Epithelial cell of proximal tubule (primary cell): Measurements from ENCODE around the gene MICALL1. TPM values are rescaled to one million over a fixed set of nuclear protein-coding genes. Genes with fewer than 3 reads are reported as not detected.
"Not testable (repeated sequence)": the region's sequence is repeated elsewhere in the genome, so short reads cannot be mapped to it uniquely, and the experiment has no call there.

Source experiments
- DNase-seq: peaks from one replicate; pipeline ENCODE4 v3.0.0-alpha.2; 2011; ENCODE audit warnings: low read depth
- H3K4me3 ChIP-seq: 2 replicates; pipeline ENCODE4 v1.5.1; 2011; ENCODE audit warnings: low read depth, mild to moderate bottlenecking, low read length
- total RNA-seq: library from RNA; depleted of rRNA; stranded (reverse); fragments of >200 nt; gene quantifications from 2 replicates; pipeline ENCODE4 v1.2.3, GENCODE V29; 2015
- TF ChIP-seq, protein P1 (sequence below): conservative IDR thresholded peaks from 2 replicates; pipeline ENCODE4 v1.5.1; 2012; ENCODE audit warnings: low read depth, mild to moderate bottlenecking, low read length

Gene MICALL1
- total RNA-seq, 1 donor from 2014 or later = 74.8 TPM

DNA sequence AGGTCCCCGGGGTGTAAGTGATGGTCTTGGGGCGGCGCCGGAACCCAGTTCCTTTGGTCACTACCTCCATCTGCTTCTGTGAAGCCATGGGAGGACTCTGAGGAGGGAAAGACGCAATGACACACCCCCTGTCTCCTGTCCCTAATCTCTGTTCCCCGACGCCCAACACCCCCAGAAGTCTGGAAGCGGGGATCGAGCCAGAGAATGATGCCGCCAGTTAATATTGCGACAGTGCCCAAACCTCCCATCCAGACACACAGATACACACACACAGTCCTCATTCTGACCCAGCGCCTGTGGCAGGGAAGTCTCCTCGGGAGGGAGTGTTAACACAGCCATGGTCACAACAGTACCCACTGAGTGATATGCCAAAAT lies 47.0 kb downstream of the MICALL1 start:
- peak overlapping the region; percentile 77 for H3K4me3 ChIP-seq
- TF ChIP-seq, protein P1, sequence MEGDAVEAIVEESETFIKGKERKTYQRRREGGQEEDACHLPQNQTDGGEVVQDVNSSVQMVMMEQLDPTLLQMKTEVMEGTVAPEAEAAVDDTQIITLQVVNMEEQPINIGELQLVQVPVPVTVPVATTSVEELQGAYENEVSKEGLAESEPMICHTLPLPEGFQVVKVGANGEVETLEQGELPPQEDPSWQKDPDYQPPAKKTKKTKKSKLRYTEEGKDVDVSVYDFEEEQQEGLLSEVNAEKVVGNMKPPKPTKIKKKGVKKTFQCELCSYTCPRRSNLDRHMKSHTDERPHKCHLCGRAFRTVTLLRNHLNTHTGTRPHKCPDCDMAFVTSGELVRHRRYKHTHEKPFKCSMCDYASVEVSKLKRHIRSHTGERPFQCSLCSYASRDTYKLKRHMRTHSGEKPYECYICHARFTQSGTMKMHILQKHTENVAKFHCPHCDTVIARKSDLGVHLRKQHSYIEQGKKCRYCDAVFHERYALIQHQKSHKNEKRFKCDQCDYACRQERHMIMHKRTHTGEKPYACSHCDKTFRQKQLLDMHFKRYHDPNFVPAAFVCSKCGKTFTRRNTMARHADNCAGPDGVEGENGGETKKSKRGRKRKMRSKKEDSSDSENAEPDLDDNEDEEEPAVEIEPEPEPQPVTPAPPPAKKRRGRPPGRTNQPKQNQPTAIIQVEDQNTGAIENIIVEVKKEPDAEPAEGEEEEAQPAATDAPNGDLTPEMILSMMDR = no peak
- DNase-seq = no peak

DNA sequence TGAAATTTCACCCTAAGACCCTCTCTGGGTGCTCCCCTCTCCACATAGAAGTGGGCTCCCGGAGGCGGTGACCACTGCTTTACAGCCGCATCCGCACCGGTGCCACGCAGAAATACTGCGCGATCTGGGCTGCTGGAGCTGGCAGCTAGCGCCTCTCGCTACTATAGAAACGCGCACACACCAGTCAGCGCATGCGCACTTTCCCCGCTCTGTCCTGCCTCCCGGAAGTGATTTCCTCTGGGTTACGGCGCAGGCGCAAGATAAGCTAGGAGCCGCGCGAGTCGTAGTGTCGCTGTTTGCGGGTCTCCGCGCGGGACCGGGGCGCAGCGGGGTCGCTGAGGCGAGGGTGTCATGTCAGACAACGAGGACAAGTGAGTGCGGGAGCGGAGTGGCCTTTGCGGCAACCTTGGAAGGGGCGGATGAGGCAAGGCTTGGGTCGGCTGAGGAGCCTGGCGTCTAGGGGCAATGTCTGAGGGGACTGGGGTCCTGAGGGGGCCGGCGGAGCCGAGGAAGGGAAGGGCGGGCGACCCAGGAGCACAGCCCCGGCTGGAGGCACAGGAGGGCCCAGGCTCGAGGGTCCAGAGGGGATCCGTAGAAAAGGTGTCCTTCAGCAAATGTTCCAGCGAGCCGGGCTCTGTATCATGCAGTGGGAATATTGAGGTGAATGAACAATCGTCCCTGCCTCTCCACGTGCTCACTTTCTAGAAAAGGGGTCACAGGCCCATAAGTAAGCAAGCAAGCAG lies 47.5 kb downstream of the MICALL1 start, which contains the start of the genes C22orf23 and POLR2F:
Gene C22orf23 (minus strand): TSS at position 165 of the 743 bp plus-strand sequence. CDS start 452 bp downstream, outside the sequence.
Gene POLR2F (plus strand): TSS at position 263 of the 743 bp plus-strand sequence. CDS start 89 bp downstream, at position 352.
- TF ChIP-seq, protein P1 = no peak
- peak within 1 kb of the TSS; percentile 77 for H3K4me3 ChIP-seq
- peak; percentile 39 for DNase-seq

DNA sequence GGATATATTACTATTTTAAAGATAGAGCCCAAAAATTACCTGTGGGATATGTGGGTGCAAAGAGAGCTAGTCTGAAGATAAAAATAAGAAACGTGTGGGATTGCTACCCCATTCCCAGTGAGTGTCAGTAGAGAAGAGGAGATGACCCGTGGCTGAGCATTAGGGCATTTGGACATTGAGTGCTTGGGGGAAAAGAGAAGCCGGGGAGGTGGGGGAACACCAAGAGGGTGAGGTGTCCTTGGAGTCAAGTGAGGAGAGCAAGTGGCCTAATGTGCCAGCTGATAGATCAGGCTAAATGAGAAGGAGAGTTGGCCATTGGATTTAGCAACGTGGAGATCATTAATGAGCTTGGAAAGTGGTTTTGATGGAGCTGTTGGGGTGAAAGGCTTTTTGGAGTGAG lies 48.6 kb downstream of the MICALL1 start:
- H3K4me3 ChIP-seq = peak overlapping the region; percentile 77

DNA sequence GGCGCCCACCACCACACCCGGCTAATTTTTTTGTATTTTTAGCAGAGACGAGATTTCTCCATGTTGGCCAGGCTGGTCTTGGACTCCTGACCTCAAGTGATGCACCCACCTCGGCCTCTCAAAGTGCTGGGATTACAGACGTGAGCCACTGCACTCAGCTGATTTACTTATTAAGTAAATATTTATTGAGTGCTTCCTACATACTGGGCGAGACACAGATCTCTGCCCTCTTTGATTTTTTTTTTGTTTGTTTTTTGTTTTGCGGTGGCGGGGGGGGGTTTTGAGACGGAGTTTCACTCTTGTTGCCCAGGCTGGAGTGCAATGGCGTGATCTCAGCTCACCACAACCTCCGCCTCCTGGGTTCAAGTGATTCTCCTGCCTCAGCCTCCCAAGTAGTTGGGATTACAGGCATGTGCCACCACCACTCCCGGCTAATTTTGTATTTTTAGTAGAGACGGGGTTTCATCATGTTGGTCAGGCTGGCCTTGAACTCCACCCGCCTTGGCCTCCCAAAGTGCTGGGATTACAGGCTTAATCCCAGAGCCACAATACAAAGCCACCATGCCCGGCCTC lies 49.8 kb downstream of the MICALL1 start:
- DNase-seq, H3K4me3 ChIP-seq: not testable (repeated sequence)

More for the DNA sequence above, 48.6 kb downstream of the MICALL1 start:
- DNase-seq = no peak
- TF ChIP-seq, protein P1 = no peak

DNA sequence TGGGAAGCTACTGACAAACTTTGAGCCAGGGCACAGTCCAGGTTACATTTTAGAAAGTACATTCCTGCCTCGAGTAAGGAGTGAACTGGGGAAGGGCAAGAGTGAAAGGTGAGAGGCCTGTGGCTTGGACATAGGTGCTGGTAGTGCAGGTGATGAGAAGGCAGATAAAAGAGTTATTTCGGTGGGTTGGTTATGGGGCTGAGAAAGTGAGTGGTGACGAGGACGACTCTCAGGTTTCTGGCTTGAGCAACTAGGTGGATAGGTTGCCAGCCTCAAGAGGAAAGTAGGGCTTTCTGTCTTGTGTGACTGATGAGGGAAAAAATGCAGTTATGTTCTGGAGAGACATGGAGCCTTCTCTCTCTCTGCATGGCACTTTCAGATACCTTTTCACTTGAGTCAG lies 51.1 kb downstream of the MICALL1 start:
- TF ChIP-seq, protein P1 = no peak
- no peak for DNase-seq

DNA sequence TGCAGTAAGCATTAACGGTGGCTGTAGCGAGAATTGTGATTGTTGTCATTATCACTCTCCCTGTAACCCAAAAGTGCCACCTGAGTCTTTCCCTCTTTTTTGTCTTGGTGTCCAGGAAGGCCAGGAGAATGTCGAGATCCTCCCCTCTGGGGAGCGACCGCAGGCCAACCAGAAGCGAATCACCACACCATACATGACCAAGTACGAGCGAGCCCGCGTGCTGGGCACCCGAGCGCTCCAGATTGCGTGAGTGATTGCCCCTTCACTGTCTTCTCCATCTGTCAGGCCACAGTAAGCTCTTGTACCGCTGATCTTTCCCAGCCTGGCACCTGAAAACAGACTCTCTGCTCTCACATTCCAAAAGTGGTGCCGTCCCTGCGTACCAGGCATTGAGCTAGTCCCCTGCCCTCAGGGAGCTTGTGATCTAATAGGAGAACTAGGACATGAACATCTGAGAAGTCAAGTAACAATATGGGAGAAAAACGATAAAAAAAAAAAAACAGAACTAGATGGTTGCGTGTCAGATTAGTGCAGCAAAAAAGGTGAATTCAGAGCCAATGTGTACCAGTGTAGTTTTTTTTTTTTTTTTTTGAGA lies 53.2 kb downstream of the MICALL1 start:
- H3K4me3 ChIP-seq = no peak overlapping the region
- TF ChIP-seq, protein P1 = no peak
- no peak for DNase-seq

More for the DNA sequence above, 51.1 kb downstream of the MICALL1 start:
- no peak overlapping the region for H3K4me3 ChIP-seq

DNA sequence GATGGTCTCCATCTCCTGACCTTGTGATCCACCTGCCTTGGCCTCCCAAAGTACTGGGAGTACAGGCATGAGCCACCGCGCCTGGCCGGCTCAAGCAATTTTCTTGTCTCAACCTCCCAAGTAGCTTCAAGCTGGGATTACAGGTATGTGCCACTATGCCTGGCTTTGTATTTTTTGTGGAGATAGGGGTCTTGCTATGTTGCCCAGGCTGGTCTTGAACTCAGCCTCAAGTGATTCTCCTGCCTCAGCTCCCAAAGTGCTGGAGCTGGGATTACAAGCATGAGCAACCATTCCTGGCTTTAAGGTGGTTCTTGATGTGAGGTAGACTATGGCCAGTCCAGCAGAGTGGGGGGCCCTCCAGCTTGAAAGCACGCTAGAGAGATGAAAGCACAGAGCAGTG lies 55.0 kb downstream of the MICALL1 start:
- DNase-seq = no peak
- H3K4me3 ChIP-seq = no peak overlapping the region
- TF ChIP-seq, protein P1 = no peak
